Fibroblast of villous mesenchyme (primary cell): ENCODE measurements around the gene ERAP2. TPM values are rescaled to one million over a fixed set of nuclear protein-coding genes. Genes with fewer than 3 reads are reported as not detected.
A peak's percentile ranks its signal among the peaks of the same experiment; 100 is the strongest.

Source experiments
- DNase-seq: peaks from one replicate; pipeline ENCODE4 v3.0.0-alpha.2; 2010; ENCODE audit warnings: low read depth
- H3K4me3 ChIP-seq: 2 replicates; pipeline ENCODE4 v1.5.1; 2011; ENCODE audit warnings: low read depth, mild to moderate bottlenecking, low read length
- CTCF ChIP-seq: IDR thresholded peaks from 2 replicates; pipeline ENCODE4 v1.5.1; 2012; ENCODE audit warnings: low read depth, mild to moderate bottlenecking, low read length; ENCODE audit not compliant: insufficient read depth
- total RNA-seq: library from RNA; depleted of rRNA; stranded (reverse); fragments of >200 nt; gene quantifications from 2 replicates; pipeline ENCODE4 v1.2.3, GENCODE V29; 2012

The ERAP2 gene
- total RNA-seq, 1 donor = 64.8 TPM

DNA sequence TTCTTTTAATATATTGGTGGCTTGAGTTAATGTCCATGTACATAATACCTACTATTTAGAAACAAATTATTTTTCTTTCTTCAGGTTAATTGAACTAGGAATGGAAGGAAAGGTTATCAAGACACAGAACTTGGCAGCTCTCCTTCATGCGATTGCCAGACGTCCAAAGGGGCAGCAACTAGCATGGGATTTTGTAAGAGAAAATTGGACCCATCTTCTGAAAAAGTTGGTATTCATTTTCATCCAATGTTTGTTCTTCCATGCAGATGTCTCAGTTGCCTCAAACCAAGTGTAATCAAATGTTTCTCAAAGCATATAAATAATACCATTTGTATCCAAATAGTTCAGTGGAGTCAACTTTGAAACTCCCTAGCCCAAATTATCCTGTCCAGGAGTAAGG, 36.9 kb downstream of the ERAP2 start:
- TF ChIP-seq CTCF = no peak
- no peak overlapping the region for H3K4me3 ChIP-seq
- no peak for DNase-seq

- no peak for DNase-seq
- no peak for TF ChIP-seq CTCF
- H3K4me3 ChIP-seq = no peak overlapping the region
These were observed 43.5 kb downstream of the ERAP2 start for GRCh38 chr5:96919754-96920197.

GRCh38 chr5:96920744-96921355, 44.5 kb downstream of the ERAP2 start:
- DNase-seq = no peak
- TF ChIP-seq CTCF = no peak
- no peak overlapping the region for H3K4me3 ChIP-seq

GRCh38 chr5:96922499-96923244, 46.4 kb downstream of the ERAP2 start:
- no peak for DNase-seq
- no peak overlapping the region for H3K4me3 ChIP-seq
- no peak for TF ChIP-seq CTCF

GRCh38 chr5:96924016-96924443, 47.7 kb downstream of the ERAP2 start:
- no peak for DNase-seq
- no peak for TF ChIP-seq CTCF

GRCh38 chr5:96926276-96926675, 50.0 kb downstream of the ERAP2 start:
- no peak for TF ChIP-seq CTCF
- no peak overlapping the region for H3K4me3 ChIP-seq
- no peak for DNase-seq

More at GRCh38 chr5:96924016-96924443, 47.7 kb downstream of the ERAP2 start:
- H3K4me3 ChIP-seq = no peak overlapping the region

DNA sequence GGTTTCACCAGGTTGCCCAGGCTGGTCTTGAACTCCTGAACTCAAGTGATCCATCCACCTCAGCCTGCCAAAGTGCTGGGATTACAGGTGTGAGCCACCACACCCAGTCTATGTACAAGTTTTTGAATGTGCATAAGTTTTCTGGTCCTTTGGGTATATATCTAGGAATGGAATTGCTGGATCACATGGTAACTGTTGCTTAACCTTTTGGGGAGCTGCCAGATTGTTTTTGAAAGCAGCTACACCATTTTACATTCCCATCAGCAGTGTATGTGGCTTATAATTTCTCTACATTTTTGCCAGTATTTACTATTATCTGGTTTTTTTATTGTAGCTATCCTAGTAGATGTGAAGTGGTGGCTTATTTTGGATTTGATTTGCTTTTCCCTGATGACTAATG, 50.7 kb downstream of the ERAP2 start:
- peak; percentile 45 for DNase-seq
- TF ChIP-seq CTCF = no peak
- no peak overlapping the region for H3K4me3 ChIP-seq
